ENCODE measurements around the gene NYNRIN.

The NYNRIN gene

GRCh38 chr14:24415421-24416253 lies 16.8 kb downstream of the NYNRIN start:
- no peak for DNase-seq

GRCh38 chr14:24416254-24416931 lies 17.6 kb downstream of the NYNRIN start:
- no peak for DNase-seq

GRCh38 chr14:24416932-24417619 lies 18.3 kb downstream of the NYNRIN start:
- no peak for DNase-seq

GRCh38 chr14:24417832-24418491 lies 19.2 kb downstream of the NYNRIN start:
- no peak for DNase-seq

- no peak for DNase-seq
These were observed 19.7 kb downstream of the NYNRIN start for GRCh38 chr14:24418492-24418873.

- no peak for DNase-seq
These were observed 23.5 kb downstream of the NYNRIN start for GRCh38 chr14:24422261-24422660.

GRCh38 chr14:24422694-24423601 lies 24.1 kb downstream of the NYNRIN start:
- DNase-seq: no peak

GRCh38 chr14:24425704-24426103 lies 26.9 kb downstream of the NYNRIN start:
- peak; percentile 31 to 58 (median 57) for DNase-seq

GRCh38 chr14:24426150-24426911 lies 27.5 kb downstream of the NYNRIN start:
- no peak for DNase-seq

- DNase-seq: no peak
These were observed 28.2 kb downstream of the NYNRIN start for GRCh38 chr14:24426912-24427536.

GRCh38 chr14:24427537-24428508 lies 29.0 kb downstream of the NYNRIN start:
- no peak for DNase-seq

GRCh38 chr14:24428628-24429394 lies 30.0 kb downstream of the NYNRIN start:
- no peak for DNase-seq

GRCh38 chr14:24429395-24430142 lies 30.8 kb downstream of the NYNRIN start, which contains the start of the genes CBLN3 and KHNYN:
Gene CBLN3 (minus strand): TSS chr14:24429668. CDS start chr14:24429054, 614 bp downstream.
Gene KHNYN (plus strand): TSS chr14:24429954. CDS start chr14:24430731, 777 bp downstream.
- DNase-seq: peak; percentile 95

- DNase-seq: peak; percentile 80 to 93 (median 88)
These were observed 31.4 kb downstream of the NYNRIN start for GRCh38 chr14:24430143-24430681.

- DNase-seq: peak; percentile 82 to 90 (median 83)
These were observed 32.1 kb downstream of the NYNRIN start for GRCh38 chr14:24430682-24431568.

- DNase-seq: peak; percentile 96 to 98 (median 96)
These were observed 32.9 kb downstream of the NYNRIN start for GRCh38 chr14:24431569-24432258.
